ENCODE data around the gene CHD6. TPM values are rescaled to one million over a fixed set of nuclear protein-coding genes. Genes with fewer than 3 reads are reported as not detected.

The CHD6 gene
- total and polyA plus RNA-seq, 2 of the 13 experiments (the other 11 are each of a cell fraction or from before 2014, with no cell fraction given) = 14.4 to 52.0 TPM

DNA sequence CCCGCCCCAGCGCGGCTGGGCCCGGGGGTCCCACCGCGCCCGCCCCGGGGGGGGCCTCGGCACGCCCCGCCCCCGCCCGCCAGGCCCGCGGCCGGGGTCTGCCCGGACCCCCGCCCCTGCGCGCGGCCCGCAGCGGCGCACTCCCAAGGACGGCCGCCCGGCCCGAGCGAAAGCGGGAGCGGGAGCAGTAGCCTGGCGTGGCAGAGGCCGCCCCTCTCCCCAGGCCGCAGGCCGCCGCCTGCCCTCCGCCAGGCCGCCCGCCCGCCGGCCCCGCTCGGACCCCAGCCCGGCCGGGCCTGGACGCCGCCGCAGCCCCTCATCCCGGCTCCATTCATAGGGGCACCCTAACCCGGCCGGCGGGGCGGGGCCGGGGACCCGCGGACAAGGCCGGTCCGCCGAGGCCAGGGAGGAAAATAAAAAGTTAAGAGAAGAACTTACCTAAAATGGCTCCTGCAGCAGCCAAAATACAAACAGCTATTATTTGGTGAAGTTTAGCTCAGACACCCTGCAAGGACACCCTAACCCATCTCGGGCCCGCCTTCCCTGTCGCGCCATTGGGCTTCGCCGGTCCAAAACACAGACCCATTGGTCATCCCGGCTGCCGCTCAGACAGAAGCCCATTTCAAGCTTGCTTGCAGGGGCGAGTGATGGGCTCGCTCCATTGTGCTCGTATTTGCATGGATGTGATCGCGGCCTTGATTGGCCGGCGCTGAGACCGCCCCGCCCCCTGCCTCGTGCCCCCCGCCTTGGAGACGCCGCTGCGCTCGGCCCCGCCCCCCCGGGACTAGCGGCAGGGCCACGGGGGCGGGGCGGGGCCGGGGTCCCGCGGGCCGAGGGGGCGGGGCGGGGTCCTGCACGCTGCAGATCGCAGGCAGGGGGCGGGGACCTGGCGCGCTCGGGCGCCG, at the start of gene CHD6 (continued):
- TF ChIP-seq, protein P1, sequence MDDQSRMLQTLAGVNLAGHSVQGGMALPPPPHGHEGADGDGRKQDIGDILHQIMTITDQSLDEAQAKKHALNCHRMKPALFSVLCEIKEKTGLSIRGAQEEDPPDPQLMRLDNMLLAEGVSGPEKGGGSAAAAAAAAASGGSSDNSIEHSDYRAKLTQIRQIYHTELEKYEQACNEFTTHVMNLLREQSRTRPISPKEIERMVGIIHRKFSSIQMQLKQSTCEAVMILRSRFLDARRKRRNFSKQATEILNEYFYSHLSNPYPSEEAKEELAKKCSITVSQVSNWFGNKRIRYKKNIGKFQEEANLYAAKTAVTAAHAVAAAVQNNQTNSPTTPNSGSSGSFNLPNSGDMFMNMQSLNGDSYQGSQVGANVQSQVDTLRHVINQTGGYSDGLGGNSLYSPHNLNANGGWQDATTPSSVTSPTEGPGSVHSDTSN (CRISPR knock-in tag; IDR thresholded peaks at IDR 0.05; ENCODE audit: borderline replicate concordance) = peak; percentile 96; the same call in 1 of the 2 replicates
- TF ChIP-seq, protein P2, sequence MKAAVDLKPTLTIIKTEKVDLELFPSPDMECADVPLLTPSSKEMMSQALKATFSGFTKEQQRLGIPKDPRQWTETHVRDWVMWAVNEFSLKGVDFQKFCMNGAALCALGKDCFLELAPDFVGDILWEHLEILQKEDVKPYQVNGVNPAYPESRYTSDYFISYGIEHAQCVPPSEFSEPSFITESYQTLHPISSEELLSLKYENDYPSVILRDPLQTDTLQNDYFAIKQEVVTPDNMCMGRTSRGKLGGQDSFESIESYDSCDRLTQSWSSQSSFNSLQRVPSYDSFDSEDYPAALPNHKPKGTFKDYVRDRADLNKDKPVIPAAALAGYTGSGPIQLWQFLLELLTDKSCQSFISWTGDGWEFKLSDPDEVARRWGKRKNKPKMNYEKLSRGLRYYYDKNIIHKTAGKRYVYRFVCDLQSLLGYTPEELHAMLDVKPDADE (CRISPR knock-in tag; IDR thresholded peaks at IDR 0.05) = no peak
- no peak for TF ChIP-seq SATB2 (CRISPR knock-in tag; IDR thresholded peaks at IDR 0.05)
- TF ChIP-seq KLF16 (CRISPR knock-in tag; IDR thresholded peaks at IDR 0.05) = 0 out of 4 replicates have a peak, but pooled peaks of 1 of the 2 experiments have one; percentile 46
- TF ChIP-seq FOXA3 (CRISPR knock-in tag; IDR thresholded peaks at IDR 0.05) = peak; percentile 42
- peak; percentile 40; the same call in 1 of the 2 replicates for TF ChIP-seq ZKSCAN8 (CRISPR knock-in tag; IDR thresholded peaks at IDR 0.05; ENCODE audit: borderline replicate concordance)
- TF ChIP-seq TFDP2 (CRISPR knock-in tag; IDR thresholded peaks at IDR 0.05) = peak; percentile 67
- TF ChIP-seq ZBTB3 (CRISPR knock-in tag; IDR thresholded peaks at IDR 0.05; ENCODE audit: borderline replicate concordance, low read depth) = no peak
- no peak for TF ChIP-seq HOXA5 (CRISPR knock-in tag; IDR thresholded peaks at IDR 0.05)
- TF ChIP-seq REL (CRISPR knock-in tag; conservative IDR thresholded peaks at IDR 0.05) = no peak
- peak; percentile 68 for TF ChIP-seq ZNF792 (CRISPR knock-in tag; IDR thresholded peaks at IDR 0.05)
- peak; percentile 13; the same call in 1 of the 2 replicates for TF ChIP-seq FOXC1 (CRISPR knock-in tag; IDR thresholded peaks at IDR 0.05; ENCODE audit: borderline replicate concordance)
- peak; percentile 13; the same call in 1 of the 2 replicates for TF ChIP-seq RXRA (CRISPR knock-in tag; IDR thresholded peaks at IDR 0.05)
- TF ChIP-seq YY1 (IDR thresholded peaks at IDR 0.05; ENCODE audit: insufficient read depth, insufficient replicate concordance, low read depth, low read length) = peak; percentile 89
- TF ChIP-seq SP1 (IDR thresholded peaks at IDR 0.05) = no peak
- TF ChIP-seq SP1 (CRISPR knock-in tag; IDR thresholded peaks at IDR 0.05) = peak; percentile 80
- TF ChIP-seq, protein P3, sequence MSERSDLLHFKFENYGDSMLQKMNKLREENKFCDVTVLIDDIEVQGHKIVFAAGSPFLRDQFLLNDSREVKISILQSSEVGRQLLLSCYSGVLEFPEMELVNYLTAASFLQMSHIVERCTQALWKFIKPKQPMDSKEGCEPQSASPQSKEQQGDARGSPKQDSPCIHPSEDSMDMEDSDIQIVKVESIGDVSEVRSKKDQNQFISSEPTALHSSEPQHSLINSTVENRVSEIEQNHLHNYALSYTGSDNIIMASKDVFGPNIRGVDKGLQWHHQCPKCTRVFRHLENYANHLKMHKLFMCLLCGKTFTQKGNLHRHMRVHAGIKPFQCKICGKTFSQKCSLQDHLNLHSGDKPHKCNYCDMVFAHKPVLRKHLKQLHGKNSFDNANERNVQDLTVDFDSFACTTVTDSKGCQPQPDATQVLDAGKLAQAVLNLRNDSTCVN (CRISPR knock-in tag; IDR thresholded peaks at IDR 0.05; ENCODE audit: borderline replicate concordance) = peak; percentile 58; the same call in 1 of the 2 replicates
- TF ChIP-seq ZNF274 (CRISPR knock-in tag; IDR thresholded peaks at IDR 0.05) = no peak; the same call in 1 of the 2 replicates
- TF ChIP-seq EZH2 (conservative IDR thresholded peaks at IDR 0.05; ENCODE audit: low read depth, low read length) = no peak
- TF ChIP-seq SIN3A (IDR thresholded peaks at IDR 0.05; ENCODE audit: borderline replicate concordance, low read depth, low read length) = peak; percentile 73
- TF ChIP-seq KDM5A (IDR thresholded peaks at IDR 0.05; ENCODE audit: borderline replicate concordance, low read length) = peak; percentile 69; the same call in 1 of the 2 replicates
- TF ChIP-seq CREB1 (IDR thresholded peaks at IDR 0.05) = peak; percentile 85
- TF ChIP-seq CREB1 (CRISPR knock-in tag; IDR thresholded peaks at IDR 0.05) = no peak; the same call in 1 of the 2 replicates
- peak; percentile 30; the same call in 1 of the 2 replicates for TF ChIP-seq NR2C2 (CRISPR knock-in tag; IDR thresholded peaks at IDR 0.05; ENCODE audit: borderline replicate concordance)

Measured in HepG2 (cell line).